ENCODE results near the gene FBXO48.
A peak's percentile ranks its signal among the peaks of the same experiment; 100 is the strongest.
"Not testable (repeated sequence)": the region's sequence is repeated elsewhere in the genome, so short reads cannot be mapped to it uniquely, and the experiment has no call there.

The FBXO48 gene, protein sequence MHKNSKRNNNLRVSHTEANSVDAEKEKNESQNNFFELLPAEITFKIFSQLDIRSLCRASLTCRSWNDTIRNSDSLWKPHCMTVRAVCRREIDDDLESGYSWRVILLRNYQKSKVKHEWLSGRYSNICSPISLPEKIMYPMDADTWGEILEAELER

DNA sequence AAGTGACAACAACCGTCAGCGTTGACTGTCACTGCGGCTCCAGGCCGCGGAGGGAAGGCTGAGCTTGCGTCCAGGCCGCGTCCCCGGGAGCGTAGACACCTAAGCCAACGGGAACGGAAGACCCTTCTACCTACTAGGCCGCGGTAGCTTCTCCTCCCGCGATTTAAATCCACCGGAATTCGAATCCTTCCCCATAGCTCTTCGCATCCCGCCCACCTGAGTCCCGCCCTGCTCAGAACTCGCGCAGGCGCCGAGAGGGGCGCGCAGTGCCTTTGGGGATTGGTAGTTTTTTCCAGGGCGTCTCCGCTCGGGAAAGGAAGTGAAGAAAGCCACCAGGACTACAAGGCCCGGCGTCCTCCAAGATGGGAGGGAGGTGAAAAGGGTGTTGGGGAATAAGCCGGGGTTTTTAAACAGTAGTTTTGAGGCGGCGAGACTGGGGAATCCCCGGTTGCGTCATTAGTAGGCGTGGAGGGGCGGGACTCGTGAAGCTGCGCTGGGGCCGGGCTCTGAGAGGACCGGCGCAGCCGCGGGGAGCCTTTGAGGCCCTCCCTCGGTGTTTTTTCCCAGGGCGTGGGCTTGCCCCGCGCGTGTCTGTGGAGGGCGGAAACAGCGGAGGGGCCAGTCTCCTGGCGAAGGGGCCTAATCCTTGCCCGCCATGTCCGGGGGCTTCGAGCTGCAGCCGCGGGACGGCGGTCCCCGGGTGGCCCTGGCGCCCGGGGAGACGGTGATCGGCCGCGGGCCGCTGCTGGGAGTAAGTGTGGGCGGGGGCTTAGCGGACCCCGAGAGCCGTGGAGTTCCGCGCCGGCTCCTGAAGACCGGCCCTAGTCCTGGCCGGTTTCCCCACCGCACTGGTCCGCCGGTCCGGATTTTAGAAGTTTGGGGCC is at the start of gene FBXO48, which contains the start of gene APLF:
Gene FBXO48 (minus strand): TSS at position 218 of the 884 bp plus-strand sequence. CDS start 2,149 bp downstream, outside the sequence.
Gene APLF (plus strand): TSS at position 509 of the 884 bp plus-strand sequence. CDS start 147 bp downstream, at position 656.
- Histone ChIP-seq H3K4me1 (ENCODE audit: insufficient read depth, low read length) (no peaks in the 10 kb centered on the region; the same call in none of the 2 replicates), H3K36me3 (ENCODE audit: insufficient read depth, low read length) (no peaks in the 10 kb centered on the region), H3K9ac (ENCODE audit: low read depth, low read length) (peak within 1 kb of the TSS; percentile 89), H3K9me3 (ENCODE audit: control insufficient read depth, insufficient read depth, low read length) (no peaks in the 10 kb centered on the region)

- Histone ChIP-seq H3K36me3 (ENCODE audit: insufficient read depth, low read length) (no peaks in the 10 kb centered on the region), H3K9ac (ENCODE audit: low read depth, low read length) (no peak overlapping the region), H3K9me3 (ENCODE audit: control insufficient read depth, insufficient read depth, low read length) (no peaks in the 10 kb centered on the region), H3K4me1 (ENCODE audit: insufficient read depth, low read length) (no peaks in the 10 kb centered on the region)
Observed at GRCh38 chr2:68516051-68516955, 49.2 kb upstream of the FBXO48 start.

DNA sequence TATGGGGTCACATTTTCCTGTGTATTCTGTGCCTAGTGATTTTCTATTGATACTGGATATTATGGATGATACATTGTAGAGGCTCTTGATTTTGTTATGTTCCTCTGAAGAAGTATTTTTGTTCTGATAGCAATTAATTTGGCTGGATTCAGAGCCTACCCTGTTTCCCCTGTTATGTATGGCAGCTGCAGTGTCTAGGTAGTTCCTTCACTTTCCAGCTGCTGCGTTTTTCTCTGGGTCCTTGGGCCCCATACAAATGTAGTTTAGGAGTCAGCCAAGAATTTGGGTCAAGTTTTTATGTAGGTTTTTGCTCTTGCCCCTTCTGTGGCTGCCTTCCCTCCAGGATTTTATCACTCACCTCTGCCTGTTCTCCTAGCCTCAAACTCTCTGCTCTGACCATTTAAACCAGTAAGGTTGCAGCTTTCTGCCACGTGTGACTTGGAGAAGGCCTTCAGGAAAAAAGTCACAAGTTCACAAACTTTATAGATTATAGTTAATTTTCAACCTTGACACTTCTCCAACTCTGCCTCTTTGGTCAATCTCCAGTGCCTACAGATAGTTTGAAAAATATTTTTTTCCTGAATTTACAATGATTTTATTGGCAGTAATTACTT is 47.3 kb upstream of the FBXO48 start:
- no peaks in the 10 kb centered on the region for H3K4me1 ChIP-seq (ENCODE audit: insufficient read depth, low read length)
- no peaks in the 10 kb centered on the region for H3K9me3 ChIP-seq (ENCODE audit: control insufficient read depth, insufficient read depth, low read length)
- no peaks in the 10 kb centered on the region for H3K36me3 ChIP-seq (ENCODE audit: insufficient read depth, low read length)
- no peak overlapping the region for H3K9ac ChIP-seq (ENCODE audit: low read depth, low read length)

DNA sequence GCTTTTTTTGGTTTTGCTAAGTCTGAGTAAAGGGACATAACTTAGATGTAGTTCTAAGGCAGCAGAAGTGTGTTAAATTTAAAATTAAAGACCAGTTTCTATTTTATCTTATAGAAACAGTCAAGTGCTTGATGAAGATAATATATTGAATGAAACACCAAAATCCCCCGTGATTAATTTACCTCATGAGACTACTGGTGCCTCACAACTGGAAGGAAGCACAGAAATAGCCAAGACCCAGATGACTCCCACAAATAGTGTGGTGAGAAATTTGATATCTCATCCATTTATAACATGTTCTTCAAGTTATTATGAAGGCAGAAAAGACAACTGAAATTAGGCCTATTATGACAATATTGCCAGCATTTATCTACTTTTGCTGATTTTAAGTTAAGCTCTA is 45.9 kb upstream of the FBXO48 start:
- H3K36me3 ChIP-seq (ENCODE audit: insufficient read depth, low read length): no peaks in the 10 kb centered on the region
- H3K4me1 ChIP-seq (ENCODE audit: insufficient read depth, low read length): no peaks in the 10 kb centered on the region
- no peak overlapping the region for H3K9ac ChIP-seq (ENCODE audit: low read depth, low read length)
- H3K9me3 ChIP-seq (ENCODE audit: control insufficient read depth, insufficient read depth, low read length): no peaks in the 10 kb centered on the region

- no peaks in the 10 kb centered on the region for H3K4me1 ChIP-seq (ENCODE audit: insufficient read depth, low read length)
- H3K9me3 ChIP-seq (ENCODE audit: control insufficient read depth, insufficient read depth, low read length): no peaks in the 10 kb centered on the region
- no peaks in the 10 kb centered on the region for H3K36me3 ChIP-seq (ENCODE audit: insufficient read depth, low read length)
- H3K9ac ChIP-seq (ENCODE audit: low read depth, low read length): no peak overlapping the region
Observed at GRCh38 chr2:68512326-68512725, 45.2 kb upstream of the FBXO48 start.

GRCh38 chr2:68506170-68506569 is 39.1 kb upstream of the FBXO48 start:
- H3K36me3 ChIP-seq (ENCODE audit: insufficient read depth, low read length): no peaks in the 10 kb centered on the region
- peaks cover 8% of the 10 kb centered on the region for H3K4me1 ChIP-seq (ENCODE audit: insufficient read depth, low read length)
- no peak overlapping the region for H3K9ac ChIP-seq (ENCODE audit: low read depth, low read length)
- no peaks in the 10 kb centered on the region for H3K9me3 ChIP-seq (ENCODE audit: control insufficient read depth, insufficient read depth, low read length)

DNA sequence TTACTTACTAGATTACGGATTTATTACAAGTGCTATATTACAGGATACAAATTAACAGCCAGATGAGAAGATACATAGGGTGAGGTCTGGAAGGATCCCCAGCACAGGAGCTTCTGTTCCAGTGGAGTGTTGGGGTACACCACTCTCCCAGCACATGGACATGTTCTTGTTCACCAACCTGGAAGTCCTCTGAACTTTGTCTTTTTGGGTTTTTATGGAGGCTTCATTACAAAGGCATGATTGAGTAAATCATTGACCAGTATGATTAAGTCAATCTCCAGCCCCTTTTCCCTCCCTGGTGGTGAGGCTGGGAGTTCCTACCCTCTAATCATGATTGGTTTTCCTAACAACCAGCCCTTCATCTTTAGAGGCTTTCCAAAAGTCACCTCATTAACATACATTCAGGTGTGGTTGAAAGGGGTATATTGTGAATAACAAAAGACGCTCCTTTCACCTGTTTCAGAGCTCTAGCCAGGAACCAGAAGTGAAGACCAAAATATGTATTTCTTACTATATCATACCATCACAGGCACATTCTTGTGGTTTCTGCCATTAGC is 38.6 kb upstream of the FBXO48 start:
- H3K36me3 ChIP-seq (ENCODE audit: insufficient read depth, low read length): no peaks in the 10 kb centered on the region
- peaks cover 8% of the 10 kb centered on the region for H3K4me1 ChIP-seq (ENCODE audit: insufficient read depth, low read length)
- H3K9me3 ChIP-seq (ENCODE audit: control insufficient read depth, insufficient read depth, low read length): no peaks in the 10 kb centered on the region
- H3K9ac ChIP-seq (ENCODE audit: low read depth, low read length): no peak overlapping the region

- Histone ChIP-seq H3K36me3 (ENCODE audit: insufficient read depth, low read length) (no peaks in the 10 kb centered on the region), H3K9me3 (ENCODE audit: control insufficient read depth, insufficient read depth, low read length) (peaks cover 2% of the 10 kb centered on the region; the same call in 1 of the 2 replicates), H3K9ac (ENCODE audit: low read depth, low read length) (no peak overlapping the region), H3K4me1 (ENCODE audit: insufficient read depth, low read length) (peaks cover 8% of the 10 kb centered on the region)
Observed at GRCh38 chr2:68501768-68502167, 34.7 kb upstream of the FBXO48 start.

- Histone ChIP-seq H3K4me1 (ENCODE audit: insufficient read depth, low read length) (peaks cover 5% of the 10 kb centered on the region), H3K36me3 (ENCODE audit: insufficient read depth, low read length) (no peaks in the 10 kb centered on the region), H3K9ac (ENCODE audit: low read depth, low read length) (no peak overlapping the region), H3K9me3 (ENCODE audit: control insufficient read depth, insufficient read depth, low read length) (peaks cover 6% of the 10 kb centered on the region)
Observed at GRCh38 chr2:68500649-68501048, 33.6 kb upstream of the FBXO48 start.

- Histone ChIP-seq H3K4me1 (ENCODE audit: insufficient read depth, low read length) (no peaks in the 10 kb centered on the region), H3K9ac (ENCODE audit: low read depth, low read length) (no peak overlapping the region), H3K36me3 (ENCODE audit: insufficient read depth, low read length) (no peaks in the 10 kb centered on the region), H3K9me3 (ENCODE audit: control insufficient read depth, insufficient read depth, low read length) (peaks cover 15% of the 10 kb centered on the region)
Observed at GRCh38 chr2:68499133-68499532, 32.0 kb upstream of the FBXO48 start.

- Histone ChIP-seq H3K4me1 (ENCODE audit: insufficient read depth, low read length) (no peaks in the 10 kb centered on the region), H3K9ac (ENCODE audit: low read depth, low read length) (no peak overlapping the region), H3K36me3 (ENCODE audit: insufficient read depth, low read length) (no peaks in the 10 kb centered on the region), H3K9me3 (ENCODE audit: control insufficient read depth, insufficient read depth, low read length) (peaks cover 11% of the 10 kb centered on the region)
Observed at GRCh38 chr2:68491582-68491981, 24.5 kb upstream of the FBXO48 start.

- Histone ChIP-seq H3K9me3 (ENCODE audit: control insufficient read depth, insufficient read depth, low read length) (no peaks in the 10 kb centered on the region), H3K4me1 (ENCODE audit: insufficient read depth, low read length) (no peaks in the 10 kb centered on the region), H3K36me3 (ENCODE audit: insufficient read depth, low read length) (no peaks in the 10 kb centered on the region), H3K9ac (ENCODE audit: low read depth, low read length) (no peak overlapping the region)
Observed at GRCh38 chr2:68489282-68489681, 22.2 kb upstream of the FBXO48 start.

GRCh38 chr2:68488605-68489004 is 21.5 kb upstream of the FBXO48 start:
- H3K4me1 ChIP-seq (ENCODE audit: insufficient read depth, low read length); H3K9ac ChIP-seq (ENCODE audit: low read depth, low read length); H3K9me3 ChIP-seq (ENCODE audit: control insufficient read depth, insufficient read depth, low read length); H3K36me3 ChIP-seq (ENCODE audit: insufficient read depth, low read length): not testable (repeated sequence)

Data from ES-I3 (cell line).